Peyer's patch (tissue), 4 donors: Measurements from ENCODE around the gene ARV1.

Experiments used
- POLR2A ChIP-seq, 2 donors: fragments of 450-650 bp; IDR thresholded peaks; one replicate each; pipeline ENCODE4 v1.5.1; 2017; ENCODE audit warnings: antibody characterized with exemption in 2 of 2, mild to moderate bottlenecking in 2 of 2, moderate library complexity in 2 of 2
- TF ChIP-seq, protein P1 (sequence below), 6 experiments: fragments of 450-650 bp in 4 of 6; fragments of 200-600 bp in 2 of 6; sonication (generic) in 1 of 6; IDR thresholded peaks; one replicate each; pipeline ENCODE4 v1.5.1; 2017 to 2019; ENCODE audit warnings: antibody characterized with exemption in 6 of 6, mild to moderate bottlenecking in 3 of 6, moderate library complexity in 1 of 6

DNA sequence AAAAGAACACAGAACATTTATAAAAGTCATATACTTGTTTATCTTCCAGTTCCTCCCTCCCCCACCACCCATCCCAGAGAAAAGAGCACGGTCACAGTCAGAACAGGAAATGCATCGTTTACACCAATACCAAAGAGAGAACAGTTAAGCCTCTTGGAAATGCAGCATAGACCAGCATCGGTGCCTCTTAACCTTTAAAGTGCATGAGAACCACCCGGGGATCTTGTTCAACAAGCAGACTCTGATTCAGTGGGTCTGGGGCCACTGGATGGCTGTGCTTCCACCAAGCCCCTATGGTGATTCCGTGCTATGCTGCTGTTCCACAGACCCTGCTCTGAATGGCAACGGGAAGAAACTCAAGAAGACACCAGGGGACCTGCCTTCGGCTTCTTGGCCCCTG lies 41.9 kb downstream of the ARV1 start:
- TF ChIP-seq, protein P1, sequence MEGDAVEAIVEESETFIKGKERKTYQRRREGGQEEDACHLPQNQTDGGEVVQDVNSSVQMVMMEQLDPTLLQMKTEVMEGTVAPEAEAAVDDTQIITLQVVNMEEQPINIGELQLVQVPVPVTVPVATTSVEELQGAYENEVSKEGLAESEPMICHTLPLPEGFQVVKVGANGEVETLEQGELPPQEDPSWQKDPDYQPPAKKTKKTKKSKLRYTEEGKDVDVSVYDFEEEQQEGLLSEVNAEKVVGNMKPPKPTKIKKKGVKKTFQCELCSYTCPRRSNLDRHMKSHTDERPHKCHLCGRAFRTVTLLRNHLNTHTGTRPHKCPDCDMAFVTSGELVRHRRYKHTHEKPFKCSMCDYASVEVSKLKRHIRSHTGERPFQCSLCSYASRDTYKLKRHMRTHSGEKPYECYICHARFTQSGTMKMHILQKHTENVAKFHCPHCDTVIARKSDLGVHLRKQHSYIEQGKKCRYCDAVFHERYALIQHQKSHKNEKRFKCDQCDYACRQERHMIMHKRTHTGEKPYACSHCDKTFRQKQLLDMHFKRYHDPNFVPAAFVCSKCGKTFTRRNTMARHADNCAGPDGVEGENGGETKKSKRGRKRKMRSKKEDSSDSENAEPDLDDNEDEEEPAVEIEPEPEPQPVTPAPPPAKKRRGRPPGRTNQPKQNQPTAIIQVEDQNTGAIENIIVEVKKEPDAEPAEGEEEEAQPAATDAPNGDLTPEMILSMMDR (IDR thresholded peaks at IDR 0.05), result no peak
- no peak for TF ChIP-seq POLR2A (IDR thresholded peaks at IDR 0.05)
